ACHN (cell line): ENCODE data around the gene ADCK2.
"Not testable (repeated sequence)": the region's sequence is repeated elsewhere in the genome, so short reads cannot be mapped to it uniquely, and the experiment has no call there.

ENCODE experiments used
- DNase-seq: peaks from one replicate; pipeline ENCODE4 v3.0.0-alpha.2; 2015
- in situ Hi-C: cut with HindIII; loops from 2 replicates; pipeline ENCODE4 v1.10.0; 2017; ENCODE audit warnings: low sequenced_read_pairs, low pct_ligation_motif_present, low pct_unique_long_range_greater_than_20kb

The ADCK2 gene, protein sequence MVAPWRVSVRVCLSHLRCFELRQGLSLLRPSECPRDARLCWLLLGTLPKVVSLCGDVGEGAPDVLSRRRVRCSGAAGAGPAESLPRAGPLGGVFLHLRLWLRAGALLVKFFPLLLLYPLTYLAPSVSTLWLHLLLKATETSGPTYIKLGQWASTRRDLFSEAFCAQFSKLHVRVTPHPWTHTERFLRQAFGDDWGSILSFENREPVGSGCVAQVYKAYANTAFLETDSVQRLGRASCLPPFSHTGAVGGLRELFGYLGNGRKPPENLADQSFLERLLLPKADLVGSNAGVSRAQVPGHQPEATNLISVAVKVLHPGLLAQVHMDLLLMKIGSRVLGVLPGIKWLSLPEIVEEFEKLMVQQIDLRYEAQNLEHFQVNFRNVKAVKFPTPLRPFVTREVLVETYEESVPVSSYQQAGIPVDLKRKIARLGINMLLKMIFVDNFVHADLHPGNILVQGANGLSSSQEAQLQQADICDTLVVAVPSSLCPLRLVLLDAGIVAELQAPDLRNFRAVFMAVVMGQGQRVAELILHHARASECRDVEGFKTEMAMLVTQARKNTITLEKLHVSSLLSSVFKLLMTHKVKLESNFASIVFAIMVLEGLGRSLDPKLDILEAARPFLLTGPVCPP

DNA sequence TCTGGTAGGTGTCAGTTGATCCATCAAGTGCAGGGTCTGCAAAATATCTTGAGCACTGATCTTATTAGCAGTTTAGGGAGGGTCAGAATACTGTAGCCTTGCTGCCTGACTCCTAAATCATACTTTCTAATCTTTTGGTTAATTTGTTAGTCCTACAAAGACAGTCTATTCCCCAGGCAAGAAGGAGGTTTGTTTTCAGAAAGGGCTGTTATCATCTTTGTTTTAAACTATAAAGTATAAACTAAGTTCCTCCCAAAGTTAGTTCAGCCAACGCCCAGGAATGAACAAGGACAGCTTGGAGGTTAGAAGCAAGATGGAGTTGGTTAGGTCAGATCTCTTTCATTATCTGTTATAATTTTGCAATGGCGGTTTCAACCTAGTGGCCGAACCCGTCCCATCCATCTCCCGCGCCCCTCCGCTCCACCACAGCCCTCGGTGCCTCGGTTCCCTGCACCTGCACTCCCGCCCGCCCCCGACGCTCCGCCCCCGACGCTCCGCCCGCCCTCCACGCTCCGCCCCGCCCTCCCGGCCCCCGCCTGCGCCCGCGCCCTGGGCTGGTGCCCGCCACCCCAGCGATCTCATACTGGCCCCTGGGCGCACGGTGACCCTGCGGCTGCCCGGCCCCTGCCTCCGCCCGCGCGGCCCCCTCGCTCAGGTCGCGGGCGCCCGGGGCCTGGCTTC, at the start of gene ADCK2:
TSS of gene ADCK2 (plus strand) at position 564 of the 681 bp plus-strand sequence. CDS start 386 bp downstream, outside the sequence.
- in situ Hi-C loops = no loop called here
- DNase-seq = peak; percentile 54

DNA sequence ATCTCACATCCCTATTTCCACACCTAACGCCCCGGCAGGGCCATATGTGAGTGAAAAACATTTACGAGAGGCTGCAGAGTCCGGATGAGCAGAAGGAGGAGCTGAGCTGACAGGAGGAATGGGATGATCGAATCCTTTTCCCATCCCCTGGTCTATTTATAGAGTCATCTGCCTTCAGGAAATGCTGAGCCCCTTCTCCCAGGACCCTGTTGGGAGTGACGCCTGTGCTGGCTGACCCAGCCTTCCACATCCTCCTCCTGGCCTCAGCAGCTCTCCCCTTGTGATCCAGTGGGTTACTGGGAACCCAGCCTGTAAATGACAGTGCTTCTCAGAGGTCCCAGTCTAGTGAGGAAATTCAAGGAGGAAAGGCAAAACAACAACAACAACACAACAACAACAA, 48.8 kb upstream of the ADCK2 start:
- DNase-seq = no peak
- in situ Hi-C loops = no loop called here

DNA sequence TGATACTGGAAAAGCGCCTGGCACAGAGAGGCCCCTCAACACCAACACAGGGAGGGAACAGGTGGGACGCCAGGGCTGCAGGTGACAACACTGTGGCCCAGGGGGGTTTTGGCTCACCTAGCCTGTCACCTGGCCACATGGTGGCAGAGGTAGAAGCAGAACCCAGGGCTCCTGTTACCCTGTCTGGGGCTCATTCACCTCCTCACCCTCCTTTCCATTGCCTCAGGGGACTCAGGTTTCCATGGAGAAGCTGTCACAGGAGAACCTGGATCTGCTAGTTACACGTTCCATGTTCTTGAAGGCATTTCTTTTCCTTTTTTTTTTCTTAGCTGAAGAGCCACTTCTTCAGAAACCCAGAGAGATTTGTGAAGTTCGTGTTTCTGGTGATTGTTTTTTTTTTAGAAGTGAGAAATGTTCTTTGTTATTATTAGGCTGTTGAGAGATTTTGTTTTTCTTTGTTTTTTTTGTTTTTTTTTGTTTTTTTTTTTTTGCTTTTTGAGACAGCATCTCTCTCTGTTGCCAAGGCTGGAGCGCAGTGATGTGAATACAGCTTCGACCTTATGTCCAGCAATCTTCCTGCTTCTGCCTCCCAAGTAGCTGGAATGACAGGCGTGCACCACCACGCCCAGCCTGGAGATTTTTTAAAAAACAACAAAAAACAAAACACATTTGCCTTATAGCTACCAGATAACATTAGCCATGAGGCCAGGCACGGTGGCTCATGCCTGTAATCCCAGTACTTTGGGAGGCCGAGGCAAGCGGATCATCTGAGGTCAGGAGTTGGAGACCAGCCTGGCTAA, 48.2 kb upstream of the ADCK2 start:
- no peak for DNase-seq
- in situ Hi-C loops = loop anchor here (25.0 kb wide), 1 partner anchor 112 kb away; no protein-coding TSS in a partner anchor

GRCh38 chr7:140625192-140625558, 47.6 kb upstream of the ADCK2 start:
- DNase-seq = not testable (repeated sequence)
- in situ Hi-C loops = loop anchor here (25.0 kb wide), 1 partner anchor 113 kb away; no protein-coding TSS in a partner anchor

- in situ Hi-C loops = loop anchor here (25.0 kb wide), 1 partner anchor 114 kb away; no protein-coding TSS in a partner anchor
- peak; percentile 95 for DNase-seq
These were observed 46.6 kb upstream of the ADCK2 start for GRCh38 chr7:140625908-140626868.

GRCh38 chr7:140631021-140631420, 41.7 kb upstream of the ADCK2 start:
- in situ Hi-C loops = loop anchor here (25.0 kb wide), 1 partner anchor 119 kb away; no protein-coding TSS in a partner anchor
- no peak for DNase-seq

DNA sequence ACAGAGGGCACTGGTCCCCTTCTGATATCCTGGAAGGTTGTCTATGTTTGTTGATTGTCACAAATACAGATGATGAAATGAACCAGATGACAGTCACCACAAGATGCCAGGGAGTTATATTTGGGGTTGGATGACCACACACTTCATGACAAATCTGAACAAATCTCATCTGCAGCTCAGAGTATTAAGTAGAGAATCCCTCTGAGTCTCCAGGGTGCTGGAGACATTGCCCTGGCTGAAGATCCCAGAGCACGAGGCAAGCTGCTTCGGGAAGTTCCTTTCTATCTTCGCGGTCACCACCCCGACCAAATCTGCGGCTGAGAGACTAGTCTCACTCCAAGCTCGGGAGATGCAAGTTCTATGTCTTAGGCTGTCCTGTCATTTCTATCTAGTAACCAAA, 41.1 kb upstream of the ADCK2 start:
- DNase-seq = no peak
- in situ Hi-C loops = loop anchor here (25.0 kb wide), 1 partner anchor 119 kb away; no protein-coding TSS in a partner anchor

DNA sequence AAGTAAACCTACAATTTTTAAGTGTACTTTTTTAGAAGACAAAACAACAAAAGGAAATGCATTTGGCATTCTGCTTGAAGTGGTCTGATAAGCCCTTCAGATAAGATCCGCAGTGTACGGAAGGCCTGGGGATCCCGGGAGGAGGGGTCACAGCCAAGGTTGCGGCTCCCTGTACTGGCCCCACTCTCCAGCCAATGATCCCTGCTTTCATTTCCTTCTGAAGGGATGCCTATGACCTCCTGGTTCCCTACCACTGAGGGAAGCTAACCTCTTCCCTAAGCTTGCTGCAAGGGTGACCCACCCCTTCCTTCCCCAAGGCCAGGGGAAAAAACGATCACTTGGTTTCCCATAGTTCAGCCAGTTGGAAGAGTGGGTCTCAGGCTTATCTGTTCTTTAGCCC, 37.4 kb upstream of the ADCK2 start:
- DNase-seq = no peak
- in situ Hi-C loops = loop anchor here (25.0 kb wide), 1 partner anchor 123 kb away; no protein-coding TSS in a partner anchor

DNA sequence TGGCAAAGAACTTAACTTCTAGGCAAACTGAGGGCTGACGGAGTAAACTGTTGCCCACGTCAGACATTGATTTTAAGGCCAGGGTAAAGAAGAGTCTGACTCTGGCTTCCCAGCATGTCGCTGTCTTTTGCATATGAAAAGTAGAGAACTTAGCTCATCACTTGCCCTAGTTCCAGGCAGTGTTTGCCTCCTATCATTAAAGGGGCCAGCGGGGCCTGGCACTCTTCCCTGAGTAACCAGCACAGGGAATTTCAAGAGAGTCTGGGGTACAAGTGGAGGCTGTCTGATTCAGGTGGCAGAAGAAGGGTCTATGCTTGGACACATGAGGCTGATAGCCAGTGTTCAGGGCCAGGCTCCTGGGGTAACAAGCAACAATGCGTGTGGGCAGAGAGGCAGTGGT, 36.9 kb upstream of the ADCK2 start:
- no peak for DNase-seq
- in situ Hi-C loops = loop anchor here (25.0 kb wide), 1 partner anchor 124 kb away; no protein-coding TSS in a partner anchor

DNA sequence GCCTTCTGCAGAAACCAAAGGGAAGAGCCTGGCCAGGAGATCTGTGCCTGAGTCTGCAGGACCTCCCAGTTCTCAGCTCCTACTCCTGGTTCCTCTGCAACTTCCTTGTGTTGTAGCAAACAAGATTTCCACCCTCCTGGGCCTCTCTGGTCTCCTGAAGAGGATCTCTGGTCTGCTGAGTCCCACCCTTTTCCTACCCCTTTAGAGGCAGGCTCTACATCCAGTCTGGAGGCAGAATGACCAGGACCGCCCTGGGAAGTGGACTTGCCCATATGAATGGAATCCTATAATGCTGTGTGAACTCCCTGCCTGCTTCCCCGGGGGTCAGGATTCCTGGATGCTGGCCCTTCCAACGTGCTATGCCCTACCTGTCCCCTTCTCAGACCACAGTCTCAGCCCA, 35.3 kb upstream of the ADCK2 start:
- in situ Hi-C loops = loop anchor here (25.0 kb wide), 1 partner anchor 125 kb away; no protein-coding TSS in a partner anchor
- no peak for DNase-seq

GRCh38 chr7:140638173-140638791, 34.5 kb upstream of the ADCK2 start:
- DNase-seq = peak; percentile 37
- in situ Hi-C loops = loop anchor here (25.0 kb wide), 1 partner anchor 126 kb away; no protein-coding TSS in a partner anchor

DNA sequence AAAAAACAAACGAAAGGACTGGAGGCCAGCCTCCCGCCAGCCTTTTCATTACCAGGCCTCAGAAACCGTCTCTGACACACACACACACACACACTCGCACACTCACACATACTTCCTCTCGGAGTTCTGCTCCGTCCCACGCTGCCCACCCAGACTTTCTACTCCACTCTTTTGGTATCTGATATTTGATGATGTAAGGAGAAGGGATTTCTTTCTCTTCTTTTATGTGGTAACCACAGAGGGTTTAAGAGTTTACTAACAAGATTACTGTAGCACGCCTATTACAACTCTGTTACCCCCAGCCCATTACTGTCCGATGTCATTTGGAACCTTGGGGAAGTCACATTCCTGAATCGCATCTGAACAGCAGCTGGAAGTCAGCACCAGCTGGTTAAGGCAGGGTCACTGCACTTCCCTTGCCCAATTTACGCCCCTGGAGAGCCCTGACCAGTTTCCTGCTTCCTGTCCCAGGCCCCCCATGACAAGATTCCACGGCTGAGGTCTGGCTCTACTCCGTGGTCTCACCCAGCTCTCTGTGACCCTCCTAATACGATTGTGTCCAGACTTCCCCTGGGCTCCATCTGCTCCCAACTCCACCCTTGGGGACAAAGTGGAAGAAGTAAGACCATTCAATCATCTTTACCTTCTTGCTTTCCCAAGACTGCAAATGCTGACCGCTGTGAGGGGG, 33.2 kb upstream of the ADCK2 start:
- in situ Hi-C loops = loop anchor here (25.0 kb wide), 1 partner anchor 127 kb away; no protein-coding TSS in a partner anchor

GRCh38 chr7:140640060-140640637, 32.6 kb upstream of the ADCK2 start:
- in situ Hi-C loops = loop anchor here (25.0 kb wide), 1 partner anchor 128 kb away; no protein-coding TSS in a partner anchor
- peak; percentile 42 for DNase-seq

More for the DNA sequence above, 33.2 kb upstream of the ADCK2 start:
- no peak for DNase-seq

DNA sequence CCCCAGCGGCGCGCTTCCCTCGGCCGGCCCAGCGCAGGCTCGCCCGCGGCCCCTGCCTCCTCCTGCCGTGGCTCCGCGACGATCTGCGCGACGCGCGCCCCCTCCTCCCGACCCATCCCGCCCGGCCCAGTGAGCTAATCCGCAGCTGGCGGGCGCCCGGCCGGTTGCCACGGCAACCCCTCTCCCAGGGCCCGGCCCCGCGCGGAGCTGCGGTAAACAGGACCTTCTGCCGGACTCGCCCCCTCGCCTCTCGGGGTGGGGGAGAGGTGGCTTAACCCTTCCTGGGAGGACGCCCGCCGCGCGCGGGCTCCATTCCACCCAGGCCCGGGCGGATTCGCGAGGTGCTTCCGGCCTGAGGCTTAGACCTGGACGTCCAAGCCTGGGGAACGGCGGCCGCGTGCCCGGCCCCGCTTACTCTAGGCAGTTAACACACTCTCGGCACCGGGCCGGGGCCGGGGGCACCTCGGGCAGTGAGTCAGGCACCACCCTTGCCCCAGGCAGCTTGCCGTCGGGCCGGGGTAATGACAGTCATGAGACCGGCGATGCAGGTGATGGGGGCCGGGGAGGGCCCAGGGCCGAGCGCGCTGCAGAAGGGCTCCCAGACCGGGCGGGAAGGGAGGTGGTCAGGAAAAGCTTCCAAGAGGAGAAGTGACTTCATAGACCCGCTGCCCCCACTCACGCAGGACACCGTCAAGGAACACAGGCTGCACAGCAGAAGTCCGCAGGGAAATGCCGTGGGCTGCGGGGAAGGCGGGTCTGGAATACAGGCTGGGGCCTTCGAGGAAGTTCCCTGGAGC, 31.8 kb upstream of the ADCK2 start, which contains the start of gene DENND2A:
TSS of gene DENND2A (minus strand) at position 87 of the 797 bp plus-strand sequence. CDS start 38,416 bp downstream, outside the sequence.
- in situ Hi-C loops = loop anchor here (25.0 kb wide), 1 partner anchor 129 kb away; no protein-coding TSS in a partner anchor

More for the DNA sequence above, 31.8 kb upstream of the ADCK2 start, which contains the start of gene DENND2A:
- DNase-seq = peak; percentile 51
